ENCODE data around the gene ZNF107. TPM values are rescaled to one million over a fixed set of nuclear protein-coding genes. Genes with fewer than 3 reads are reported as not detected.

ZNF107 gene
- total and polyA plus RNA-seq, 2 of the 13 experiments (the other 11 are each of a cell fraction or from before 2014, with no cell fraction given) = 2.5 to 5.4 TPM

GRCh38 chr7:64639267-64640001 is 26.5 kb upstream of the ZNF107 start:
- WGBS (ENCODE audit: low lambda C conversion rate) = 33% methylated on average over 1 of the region's 2 CpGs
- no TSS peak for BruUV-seq (replicated peaks)
- intact Hi-C loops (cut with micrococcal nuclease; ENCODE audit: unreplicated experiment) (no loop called here), in situ Hi-C loops (cut with HindIII; ENCODE audit: extremely low pct_ligation_motif_present, low pct_unique_long_range_greater_than_20kb) (no loop called here)
- Histone ChIP-seq H4K20me1 (ENCODE audit: insufficient read depth, low read length) (no peaks in the 10 kb centered on the region), H3K27ac (ENCODE audit: extremely low read length, insufficient read depth, low read length) (no peak overlapping the region), H3K36me3 (replicated peaks in 1 of 2; ENCODE audit: control insufficient read depth in 1 of 2, insufficient read depth in 2 of 2, low read length in 2 of 2) (no peaks in the 10 kb centered on the region), H3K9me3 (ENCODE audit: low read length) (no peaks in the 10 kb centered on the region; the same call in 1 of the 2 replicates), H3K79me2 (ENCODE audit: insufficient read depth, low read length) (no peaks in the 10 kb centered on the region), H2AFZ (ENCODE audit: low read length) (no peak overlapping the region), H3K9ac (ENCODE audit: insufficient read depth, low read depth, low read length) (no peak overlapping the region), H3K4me2 (ENCODE audit: low read depth, low read length) (no peak overlapping the region), H3K27me3 (ENCODE audit: control insufficient read depth in 1 of 2, insufficient read depth in 2 of 2, low read length in 2 of 2) (no peaks in the 10 kb centered on the region), H3K4me1 (ENCODE audit: insufficient read depth, low read length) (no peaks in the 10 kb centered on the region; the same call in 1 of the 2 replicates), H3K4me3 (replicated peaks in 1 of 3; ENCODE audit: insufficient read depth in 1 of 3, low read depth in 2 of 3, low read length in 3 of 3) (no peak overlapping the region)
- CTCF ChIA-PET (ENCODE audit: low intra/inter-chr PET ratio, low total read pairs) = no interaction called here
- FAIRE-seq = no peak
- POLR2A ChIA-PET = no interaction called here
- peak; percentile 51; the same call in 2 of the 3 replicates for ATAC-seq
- DNase-seq (ENCODE audit: low spot score) = no peak
- TF ChIP-seq CEBPB (IDR thresholded peaks at IDR 0.05; ENCODE audit: borderline replicate concordance, low read depth, low read length) = peak; percentile 60; the same call in 1 of the 2 replicates
- no peak for TF ChIP-seq ZNF704 (CRISPR knock-in tag; IDR thresholded peaks at IDR 0.05; ENCODE audit: borderline replicate concordance)
- no peak for TF ChIP-seq EHMT2 (IDR thresholded peaks at IDR 0.05; ENCODE audit: borderline replicate concordance, low read depth, low read length)
- TF ChIP-seq ARNT (IDR thresholded peaks at IDR 0.05) = no peak
- no peak for TF ChIP-seq PAX8 (CRISPR knock-in tag; IDR thresholded peaks at IDR 0.05; ENCODE audit: borderline replicate concordance)
- no peak for TF ChIP-seq ZNF740 (CRISPR knock-in tag; IDR thresholded peaks at IDR 0.05)
- no peak for TF ChIP-seq ZNF275 (CRISPR knock-in tag; IDR thresholded peaks at IDR 0.05; ENCODE audit: borderline replicate concordance)
- no peak for TF ChIP-seq ZSCAN20 (CRISPR knock-in tag; IDR thresholded peaks at IDR 0.05; ENCODE audit: borderline replicate concordance)
- TF ChIP-seq ARID4A (CRISPR knock-in tag; IDR thresholded peaks at IDR 0.05; ENCODE audit: borderline replicate concordance) = no peak
- TF ChIP-seq ZFP36L2 (CRISPR knock-in tag; IDR thresholded peaks at IDR 0.05) = no peak
- no peak for TF ChIP-seq ZNF747 (CRISPR knock-in tag; IDR thresholded peaks at IDR 0.05; ENCODE audit: borderline replicate concordance)
- no peak for TF ChIP-seq EZH2 (conservative IDR thresholded peaks at IDR 0.05; ENCODE audit: low read depth, low read length)
- TF ChIP-seq ZNF558 (CRISPR knock-in tag; IDR thresholded peaks at IDR 0.05; ENCODE audit: borderline replicate concordance) = no peak
- TF ChIP-seq THAP11 (CRISPR knock-in tag; IDR thresholded peaks at IDR 0.05) = no peak
- TF ChIP-seq ZBTB21 (CRISPR knock-in tag; IDR thresholded peaks at IDR 0.05) = no peak
- no peak for TF ChIP-seq KLF9 (CRISPR knock-in tag; IDR thresholded peaks at IDR 0.05; ENCODE audit: low read depth)
- TF ChIP-seq HMG20A (CRISPR knock-in tag; IDR thresholded peaks at IDR 0.05; ENCODE audit: borderline replicate concordance) = no peak
- no peak for TF ChIP-seq ZNF33B (CRISPR knock-in tag; IDR thresholded peaks at IDR 0.05)
- TF ChIP-seq ZNF329 (CRISPR knock-in tag; IDR thresholded peaks at IDR 0.05; ENCODE audit: low read depth) = no peak
